ENCODE data around the gene NDUFS6.

Gene NDUFS6

DNA sequence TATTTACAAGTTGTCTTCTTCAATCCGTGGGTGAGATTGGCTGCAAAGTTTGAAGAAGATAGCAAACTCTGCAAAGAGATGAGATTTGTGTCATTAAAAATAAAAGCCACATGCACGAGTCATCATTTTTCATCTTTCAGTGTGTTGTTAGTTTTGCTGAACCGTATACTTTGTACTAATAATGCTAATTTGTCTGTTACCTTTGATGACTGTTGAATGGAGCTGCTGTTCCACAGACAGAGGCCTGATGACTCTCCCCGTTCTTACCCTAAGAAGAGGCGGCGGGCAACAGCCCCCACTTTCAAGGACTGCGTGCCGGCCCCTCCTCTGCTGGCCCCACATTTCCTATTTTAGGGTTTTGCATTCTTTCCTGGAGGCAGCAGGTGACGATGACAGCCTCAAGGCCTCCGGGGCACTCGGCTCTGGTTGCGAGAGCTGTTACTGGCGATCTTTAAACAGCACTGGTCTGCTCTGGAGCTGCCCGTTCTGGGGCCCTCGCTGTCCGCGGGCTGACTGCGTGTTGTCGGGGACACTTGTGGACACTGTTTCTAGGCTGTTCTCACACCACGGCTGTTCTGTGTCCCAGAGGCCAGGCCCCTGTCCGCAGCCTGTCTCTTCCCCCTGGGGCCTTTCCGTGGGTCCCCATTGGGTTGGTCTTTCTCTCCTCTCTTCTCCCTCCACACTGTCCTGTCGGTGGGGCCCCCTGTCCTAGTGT lies 35.1 kb downstream of the NDUFS6 start:
- Histone ChIP-seq H3K27ac (no peak overlapping the region), H3K9me3 (ENCODE audit: severe bottlenecking) (no peaks in the 10 kb centered on the region), H3K36me3 (no peaks in the 10 kb centered on the region), H3K27me3 (ENCODE audit: insufficient read depth, low read depth, severe bottlenecking) (no peaks in the 10 kb centered on the region), H3K4me3 (ENCODE audit: low read depth, low read length) (no peak overlapping the region)
- no peak for DNase-seq
- TF ChIP-seq, protein P1, sequence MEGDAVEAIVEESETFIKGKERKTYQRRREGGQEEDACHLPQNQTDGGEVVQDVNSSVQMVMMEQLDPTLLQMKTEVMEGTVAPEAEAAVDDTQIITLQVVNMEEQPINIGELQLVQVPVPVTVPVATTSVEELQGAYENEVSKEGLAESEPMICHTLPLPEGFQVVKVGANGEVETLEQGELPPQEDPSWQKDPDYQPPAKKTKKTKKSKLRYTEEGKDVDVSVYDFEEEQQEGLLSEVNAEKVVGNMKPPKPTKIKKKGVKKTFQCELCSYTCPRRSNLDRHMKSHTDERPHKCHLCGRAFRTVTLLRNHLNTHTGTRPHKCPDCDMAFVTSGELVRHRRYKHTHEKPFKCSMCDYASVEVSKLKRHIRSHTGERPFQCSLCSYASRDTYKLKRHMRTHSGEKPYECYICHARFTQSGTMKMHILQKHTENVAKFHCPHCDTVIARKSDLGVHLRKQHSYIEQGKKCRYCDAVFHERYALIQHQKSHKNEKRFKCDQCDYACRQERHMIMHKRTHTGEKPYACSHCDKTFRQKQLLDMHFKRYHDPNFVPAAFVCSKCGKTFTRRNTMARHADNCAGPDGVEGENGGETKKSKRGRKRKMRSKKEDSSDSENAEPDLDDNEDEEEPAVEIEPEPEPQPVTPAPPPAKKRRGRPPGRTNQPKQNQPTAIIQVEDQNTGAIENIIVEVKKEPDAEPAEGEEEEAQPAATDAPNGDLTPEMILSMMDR (IDR thresholded peaks at IDR 0.05; ENCODE audit: low read depth, low read length), result no peak

DNA sequence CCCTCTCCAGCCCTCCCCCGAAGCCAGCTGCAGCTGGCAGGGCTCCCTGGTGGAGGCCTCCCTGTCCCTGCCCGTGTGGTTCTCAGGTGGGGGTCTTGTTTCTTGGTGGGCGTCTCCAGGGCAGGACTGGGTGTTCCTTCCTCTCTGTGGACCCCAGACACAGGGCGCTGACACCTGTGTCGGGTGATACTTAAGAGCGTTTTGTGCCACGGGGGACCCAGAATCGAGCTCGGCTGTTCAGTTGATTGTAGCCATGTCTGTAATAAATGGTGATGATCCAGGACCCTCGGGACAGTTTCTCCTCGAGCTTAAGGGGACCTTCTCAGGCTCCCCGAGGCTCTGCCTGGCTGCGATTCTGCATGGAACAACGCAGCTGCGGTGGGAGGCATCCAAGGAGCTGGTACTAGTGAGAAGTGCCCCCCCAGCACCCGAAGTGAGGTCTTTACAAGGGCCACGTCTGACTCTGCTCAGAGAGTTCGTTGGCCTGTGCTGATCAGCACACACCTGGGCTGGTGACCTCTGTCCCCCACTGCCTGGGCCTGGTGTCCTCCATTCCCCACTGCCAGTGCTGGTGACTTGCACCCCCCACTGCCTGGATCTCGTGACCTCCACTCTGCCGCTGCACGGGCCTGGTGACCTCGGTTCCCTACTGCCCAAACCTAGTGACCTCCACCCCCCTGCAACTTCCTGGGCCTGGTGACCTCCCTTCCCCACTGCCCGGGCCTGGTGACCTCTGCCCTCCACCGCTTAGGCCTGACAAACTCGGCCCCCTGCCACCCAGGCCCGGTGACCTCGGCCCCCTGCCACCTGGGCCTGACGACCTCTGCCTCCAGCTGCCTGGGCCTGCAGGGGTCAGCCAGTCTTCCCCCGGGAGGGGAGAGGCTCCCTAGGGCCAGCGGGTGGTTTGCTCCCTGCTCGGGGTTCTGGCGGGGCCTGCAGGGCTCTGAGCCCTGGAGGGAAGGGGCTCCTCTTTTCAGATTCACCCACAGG lies 36.0 kb downstream of the NDUFS6 start:
- TF ChIP-seq, protein P1 (IDR thresholded peaks at IDR 0.05; ENCODE audit: low read depth, low read length), result no peak
- H3K36me3 ChIP-seq, result no peaks in the 10 kb centered on the region
- no peaks in the 10 kb centered on the region for H3K27me3 ChIP-seq (ENCODE audit: insufficient read depth, low read depth, severe bottlenecking)
- no peaks in the 10 kb centered on the region for H3K9me3 ChIP-seq (ENCODE audit: severe bottlenecking)
- H3K4me3 ChIP-seq (ENCODE audit: low read depth, low read length), result no peak overlapping the region
- H3K27ac ChIP-seq, result no peak overlapping the region
- DNase-seq, result no peak

DNA sequence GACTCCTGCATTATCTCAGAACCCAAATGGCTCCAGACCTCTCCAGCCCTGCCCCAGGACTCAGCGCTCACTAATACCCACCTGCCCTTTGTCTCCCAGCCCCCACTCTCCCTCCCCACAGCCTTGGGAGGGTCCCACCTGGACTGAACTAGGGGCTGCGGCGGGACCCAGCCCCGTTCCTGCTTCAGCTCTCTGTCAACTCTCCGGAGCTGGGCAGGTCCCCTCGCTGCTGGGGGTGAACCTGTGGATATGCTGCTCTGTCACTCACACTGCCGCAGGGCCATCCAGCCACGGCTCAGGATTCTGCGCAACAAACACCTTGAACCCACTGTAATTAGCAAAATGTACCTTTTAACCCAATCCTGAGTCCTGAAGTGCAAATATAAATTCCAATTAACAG lies 36.8 kb downstream of the NDUFS6 start:
- no peaks in the 10 kb centered on the region for H3K9me3 ChIP-seq (ENCODE audit: severe bottlenecking)
- H3K36me3 ChIP-seq, result no peaks in the 10 kb centered on the region
- no peak overlapping the region for H3K27ac ChIP-seq
- no peak overlapping the region for H3K4me3 ChIP-seq (ENCODE audit: low read depth, low read length)
- TF ChIP-seq, protein P1 (IDR thresholded peaks at IDR 0.05; ENCODE audit: low read depth, low read length), result no peak
- H3K27me3 ChIP-seq (ENCODE audit: insufficient read depth, low read depth, severe bottlenecking), result no peaks in the 10 kb centered on the region
- no peak for DNase-seq

DNA sequence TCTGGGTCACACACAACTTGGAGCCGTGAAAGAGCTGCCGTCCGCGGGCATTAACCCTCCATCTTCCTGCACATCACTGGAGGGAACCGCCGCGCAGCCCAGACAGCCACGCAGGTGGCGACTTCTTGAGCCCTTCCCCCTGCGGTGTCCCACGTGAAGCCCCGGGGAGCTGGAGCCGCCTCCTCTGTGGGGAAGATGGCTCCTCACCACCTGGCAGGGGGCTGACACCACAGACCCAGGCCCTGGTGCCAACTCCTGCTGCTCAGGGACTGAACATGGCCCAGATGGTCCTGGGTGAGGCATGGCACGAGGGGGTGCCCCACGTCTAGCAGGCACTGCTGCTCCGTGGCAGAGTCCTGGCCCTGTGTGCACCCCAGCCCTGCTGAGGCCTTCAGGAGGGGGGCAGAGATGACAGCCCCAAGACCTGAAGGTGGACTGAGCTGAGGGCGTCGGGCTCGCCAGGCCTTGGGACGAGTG lies 38.9 kb downstream of the NDUFS6 start:
- no peaks in the 10 kb centered on the region for H3K27me3 ChIP-seq (ENCODE audit: insufficient read depth, low read depth, severe bottlenecking)
- no peak overlapping the region for H3K27ac ChIP-seq
- TF ChIP-seq, protein P1 (IDR thresholded peaks at IDR 0.05; ENCODE audit: low read depth, low read length), result no peak
- DNase-seq, result no peak
- no peaks in the 10 kb centered on the region for H3K9me3 ChIP-seq (ENCODE audit: severe bottlenecking)
- no peak overlapping the region for H3K4me3 ChIP-seq (ENCODE audit: low read depth, low read length)
- H3K36me3 ChIP-seq, result no peaks in the 10 kb centered on the region

DNA sequence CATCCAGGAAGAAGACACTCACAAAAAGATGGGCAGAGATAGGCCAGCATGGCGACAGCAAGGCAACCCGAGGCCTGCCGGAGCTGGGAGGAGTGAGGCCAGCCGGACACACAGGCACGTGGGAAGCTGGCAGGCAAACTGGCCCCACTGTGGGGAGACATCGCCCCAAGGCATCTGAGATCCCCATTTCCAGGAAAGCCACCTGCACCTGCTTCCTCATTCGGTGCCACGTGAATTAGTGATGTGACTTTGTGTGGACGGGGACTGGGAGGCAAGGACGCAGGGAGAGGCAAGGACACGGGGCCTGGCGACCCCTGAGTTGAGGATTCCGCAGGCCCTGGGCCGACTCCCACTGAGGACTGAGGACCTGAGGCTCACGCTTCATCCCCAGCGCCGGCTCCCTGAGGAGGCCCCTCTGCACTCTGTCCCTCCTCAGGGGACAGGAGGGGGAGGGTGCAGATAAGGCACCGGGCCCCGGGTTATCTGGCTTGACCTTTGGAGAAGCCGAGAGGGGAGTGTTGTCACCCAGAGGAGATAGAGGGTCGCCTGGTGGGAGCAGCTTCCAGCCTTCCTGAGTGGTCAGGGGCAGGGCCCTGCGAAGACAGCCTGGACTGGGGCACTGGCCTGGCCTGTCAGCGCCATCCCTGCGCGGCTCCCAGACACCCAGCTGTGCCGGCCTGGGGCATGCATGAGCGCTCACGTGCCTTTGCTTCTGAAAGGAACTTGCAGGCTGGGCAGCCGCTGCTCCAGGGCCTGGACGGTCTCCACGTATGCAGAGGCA lies 39.7 kb downstream of the NDUFS6 start:
- no peak for DNase-seq
- no peak overlapping the region for H3K27ac ChIP-seq
- no peak overlapping the region for H3K4me3 ChIP-seq (ENCODE audit: low read depth, low read length)
- H3K9me3 ChIP-seq (ENCODE audit: severe bottlenecking), result no peaks in the 10 kb centered on the region
- H3K27me3 ChIP-seq (ENCODE audit: insufficient read depth, low read depth, severe bottlenecking), result no peaks in the 10 kb centered on the region
- TF ChIP-seq, protein P1 (IDR thresholded peaks at IDR 0.05; ENCODE audit: low read depth, low read length), result no peak
- no peaks in the 10 kb centered on the region for H3K36me3 ChIP-seq

All from WERI-Rb-1 (cell line).